ENCODE data around the gene POLR1D.
A peak's percentile ranks its signal among the peaks of the same experiment; 100 is the strongest.

Gene POLR1D

GRCh38 chr13:27638521-27638920 is 16.8 kb downstream of the POLR1D start:
- no peak for DNase-seq (ENCODE audit: low read depth)

GRCh38 chr13:27639186-27639585 is 17.5 kb downstream of the POLR1D start:
- DNase-seq (ENCODE audit: low read depth) = no peak

GRCh38 chr13:27641711-27642502 is 20.2 kb downstream of the POLR1D start:
- DNase-seq (ENCODE audit: low read depth) = no peak

GRCh38 chr13:27643334-27644132 is 21.8 kb downstream of the POLR1D start:
- DNase-seq (ENCODE audit: low read depth) = no peak

- DNase-seq (ENCODE audit: low read depth) = peak; percentile 49
Measured at GRCh38 chr13:27644302-27644701, 22.6 kb downstream of the POLR1D start.

GRCh38 chr13:27650312-27650711 is 28.6 kb downstream of the POLR1D start:
- no peak for DNase-seq (ENCODE audit: low read depth)

- no peak for DNase-seq (ENCODE audit: low read depth)
Measured at GRCh38 chr13:27654059-27654458, 32.4 kb downstream of the POLR1D start.

- DNase-seq (ENCODE audit: low read depth) = no peak
Measured at GRCh38 chr13:27654816-27655215, 33.1 kb downstream of the POLR1D start.

GRCh38 chr13:27657724-27658123 is 36.0 kb downstream of the POLR1D start:
- no peak for DNase-seq (ENCODE audit: low read depth)

GRCh38 chr13:27658546-27658945 is 36.9 kb downstream of the POLR1D start:
- DNase-seq (ENCODE audit: low read depth) = no peak

- no peak for DNase-seq (ENCODE audit: low read depth)
Measured at GRCh38 chr13:27659145-27659865, 37.6 kb downstream of the POLR1D start.

GRCh38 chr13:27660511-27660910 is 38.8 kb downstream of the POLR1D start:
- DNase-seq (ENCODE audit: low read depth) = no peak

- no peak for DNase-seq (ENCODE audit: low read depth)
Measured at GRCh38 chr13:27661017-27661416, 39.3 kb downstream of the POLR1D start.

GRCh38 chr13:27662738-27663470 is 41.2 kb downstream of the POLR1D start:
- no peak for DNase-seq (ENCODE audit: low read depth)

GRCh38 chr13:27663947-27664346 is 42.3 kb downstream of the POLR1D start:
- no peak for DNase-seq (ENCODE audit: low read depth)

- no peak for DNase-seq (ENCODE audit: low read depth)
Measured at GRCh38 chr13:27665333-27665732, 43.6 kb downstream of the POLR1D start.

- no peak for DNase-seq (ENCODE audit: low read depth)
Measured at GRCh38 chr13:27665761-27666160, 44.1 kb downstream of the POLR1D start.

GRCh38 chr13:27666951-27667350 is 45.3 kb downstream of the POLR1D start:
- DNase-seq (ENCODE audit: low read depth) = no peak

GRCh38 chr13:27667946-27668345 is 46.3 kb downstream of the POLR1D start:
- DNase-seq (ENCODE audit: low read depth) = no peak

GRCh38 chr13:27670861-27671260 is 49.2 kb downstream of the POLR1D start:
- DNase-seq (ENCODE audit: low read depth) = no peak

GRCh38 chr13:27672025-27672424 is 50.3 kb downstream of the POLR1D start:
- no peak for DNase-seq (ENCODE audit: low read depth)
